HCT116 (cell line): ENCODE data around the gene COPB1. TPM values are rescaled to one million over a fixed set of nuclear protein-coding genes. Genes with fewer than 3 reads are reported as not detected.

Experiments
- ATAC-seq: fragments of 200-7000 bp; cut with Tn5 transposase; 2 replicates; pipeline ENCODE4 v1.9.1; 2020; ENCODE audit warnings: mild to moderate bottlenecking, moderate library complexity
- BruUV-seq: library from RNA; stranded (reverse); fragments of 400-500 nt; replicated peaks from 2 replicates; lab custom pipeline; 2021; lab: Mats Ljungman, UMichigan
- CTCF ChIA-PET: fragments of 300-600 bp; sonication (Branson Sonifier 250); formaldehyde crosslinking; loops from one replicate; lab custom pipeline; 2021; ENCODE audit warnings: antibody characterized with exemption; lab: Charles Lee
- POLR2A ChIA-PET: fragments of 300-600, 350-600 bp; sonication (Branson Sonifier 250); formaldehyde crosslinking; loops from one replicate; lab custom pipeline; 2021; ENCODE audit warnings: antibody characterized with exemption; lab: Charles Lee
- RAD21 ChIA-PET, 2 experiments: fragments of 300-600 bp; sonication (Branson Sonifier 250); formaldehyde crosslinking; loops; one replicate each; lab custom pipeline; 2023; ENCODE audit warnings: low total read pairs in 2 of 2; ENCODE audit not compliant: uncharacterized antibody in 2 of 2, unreplicated experiment in 2 of 2, low non-redundant PET in 1 of 2; lab: Charles Lee
- DNase-seq: peaks from one replicate; pipeline ENCODE4 v3.0.0-alpha.2; 2010; ENCODE audit warnings: low read depth, low spot score
- H2AFZ ChIP-seq: fragments of 200-600 bp; shearing (Covaris generic), sonication (generic); 2 replicates; pipeline ENCODE4 v1.6.1; 2017; ENCODE audit warnings: low read depth, mixed run types, mixed read lengths, antibody characterized with exemption, low read length; ENCODE audit not compliant: poor library complexity, severe bottlenecking
- H3K27ac ChIP-seq: 2 replicates; pipeline ENCODE4 v1.5.1; 2012; ENCODE audit warnings: low read depth, low read length
- H3K27me3 ChIP-seq: fragments of 200-600 bp; sonication (generic); 2 replicates; pipeline ENCODE4 v1.6.1; 2016; ENCODE audit warnings: mixed run types, low read length, mixed read lengths; ENCODE audit not compliant: insufficient read depth
- H3K36me3 ChIP-seq, 2 experiments: fragments of 200-500 bp in 1 of 2; fragments of 200-600 bp in 1 of 2; sonication (Bioruptor generic) in 1 of 2; sonication (generic) in 1 of 2; 2 replicates each; pipeline versions ENCODE4 v1.5.1 to v1.6.1; 2014 to 2016; ENCODE audit warnings: low read length in 2 of 2, inconsistent platforms in 1 of 2, mixed read lengths in 1 of 2, mixed run types in 1 of 2; ENCODE audit not compliant: insufficient read depth in 2 of 2, control insufficient read depth in 1 of 2
- H3K4me1 ChIP-seq, 2 experiments: fragments of 200-600 bp in 1 of 2; sonication (generic) in 1 of 2; 2 replicates each; pipeline versions ENCODE4 v1.5.1 to v1.6.1; 2012 to 2017; ENCODE audit warnings: low read length in 2 of 2, inconsistent platforms in 1 of 2, mild to moderate bottlenecking in 1 of 2, mixed read lengths in 1 of 2, mixed run types in 1 of 2, moderate library complexity in 1 of 2; ENCODE audit not compliant: insufficient read depth in 2 of 2, control insufficient read depth in 1 of 2
- H3K4me2 ChIP-seq: fragments of 200-600 bp; sonication (generic); 2 replicates; pipeline ENCODE4 v1.6.1; 2017; ENCODE audit warnings: mixed run types, low read length, mixed read lengths
- H3K4me3 ChIP-seq, 2 experiments: fragments of 200-600 bp in 1 of 2; sonication (generic) in 1 of 2; replicated peaks in 1 of 2; 2 replicates each; pipeline ENCODE4 v1.5.1; 2011 to 2016; ENCODE audit warnings: low read length in 2 of 2, control low read depth in 1 of 2, low read depth in 1 of 2, mild to moderate bottlenecking in 1 of 2, mixed read lengths in 1 of 2, mixed run types in 1 of 2
- H3K79me2 ChIP-seq: fragments of 200-600 bp; sonication (generic); 2 replicates; pipeline ENCODE4 v1.6.1; 2017; ENCODE audit warnings: mild to moderate bottlenecking, mixed run types, low read length, moderate library complexity, mixed read lengths; ENCODE audit not compliant: insufficient read depth
- H3K9ac ChIP-seq: fragments of 200-600 bp; sonication (generic); 2 replicates; pipeline ENCODE4 v1.6.1; 2016; ENCODE audit warnings: low read length, mixed read lengths
- H3K9me2 ChIP-seq: fragments of 200-600 bp; sonication (generic), shearing (Covaris generic); 2 replicates; pipeline ENCODE4 v1.6.1; 2017; ENCODE audit warnings: mixed run types, mild to moderate bottlenecking, moderate library complexity; ENCODE audit not compliant: insufficient read depth
- H3K9me3 ChIP-seq, 2 experiments: fragments of 200-500 bp in 1 of 2; fragments of 200-600 bp in 1 of 2; sonication (Bioruptor generic) in 1 of 2; sonication (generic) in 1 of 2; 2 replicates each; pipeline ENCODE4 v1.6.1; 2014 to 2017; ENCODE audit warnings: low read length in 2 of 2, mixed read lengths in 2 of 2, inconsistent platforms in 1 of 2, low read depth in 1 of 2, mild to moderate bottlenecking in 1 of 2, mixed run types in 1 of 2, moderate library complexity in 1 of 2; ENCODE audit not compliant: control insufficient read depth in 1 of 2, insufficient read depth in 1 of 2
- H4K20me1 ChIP-seq: fragments of 200-600 bp; sonication (generic), shearing (Covaris generic); 2 replicates; pipeline ENCODE4 v1.6.1; 2017; ENCODE audit warnings: mixed run types, mild to moderate bottlenecking, moderate library complexity; ENCODE audit not compliant: insufficient read depth
- CBX3 ChIP-seq: IDR thresholded peaks from 2 replicates; pipeline ENCODE4 v1.6.1; 2012; ENCODE audit warnings: low read depth
- CEBPB ChIP-seq: IDR thresholded peaks from 2 replicates; pipeline ENCODE4 v1.6.1; 2012; ENCODE audit warnings: low read depth
- EGR1 ChIP-seq: IDR thresholded peaks from 2 replicates; pipeline ENCODE4 v1.6.1; 2012; ENCODE audit warnings: low read depth
- ELF1 ChIP-seq: IDR thresholded peaks from 2 replicates; pipeline ENCODE4 v1.6.1; 2012; ENCODE audit warnings: low read depth, borderline replicate concordance
- EZH2phosphoT487 ChIP-seq: fragments of 200-600 bp; IDR thresholded peaks from 2 replicates; pipeline ENCODE4 v1.6.1; 2018; ENCODE audit warnings: antibody characterized with exemption, borderline replicate concordance
- FOSL1 ChIP-seq: IDR thresholded peaks from 2 replicates; pipeline ENCODE4 v1.6.1; 2012; ENCODE audit warnings: low read depth
- JUND ChIP-seq: IDR thresholded peaks from 2 replicates; pipeline ENCODE4 v1.6.1; 2012
- POLR2A ChIP-seq: IDR thresholded peaks from 2 replicates; pipeline ENCODE4 v1.7.0; 2011; ENCODE audit warnings: borderline replicate concordance; ENCODE audit not compliant: insufficient read depth, insufficient read length; ENCODE audit errors: extremely low read depth
- POLR2AphosphoS5 ChIP-seq: IDR thresholded peaks from 2 replicates; pipeline ENCODE4 v1.6.1; 2011; ENCODE audit warnings: mild to moderate bottlenecking, low read depth, low read length, moderate library complexity
- RAD21 ChIP-seq: IDR thresholded peaks from 2 replicates; pipeline ENCODE4 v1.6.1; 2012; ENCODE audit warnings: low read depth, mild to moderate bottlenecking
- SIN3A ChIP-seq: IDR thresholded peaks from 2 replicates; pipeline ENCODE4 v1.6.1; 2012; ENCODE audit warnings: low read depth
- SP1 ChIP-seq: IDR thresholded peaks from 2 replicates; pipeline ENCODE4 v1.6.1; 2012; ENCODE audit warnings: low read depth
- SRF ChIP-seq: IDR thresholded peaks from 2 replicates; pipeline ENCODE4 v1.6.1; 2012; ENCODE audit warnings: low read depth
- TCF7L2 ChIP-seq: IDR thresholded peaks from 2 replicates; pipeline ENCODE4 v1.7.0; 2011; ENCODE audit warnings: borderline replicate concordance, inconsistent platforms; ENCODE audit not compliant: insufficient read depth, insufficient read length; ENCODE audit errors: extremely low read depth
- YY1 ChIP-seq: IDR thresholded peaks from 2 replicates; pipeline ENCODE4 v1.6.1; 2011; ENCODE audit warnings: low read length, low read depth, moderate library complexity, mild to moderate bottlenecking; ENCODE audit not compliant: insufficient replicate concordance; ENCODE audit errors: extremely low read depth
- ZFX ChIP-seq: fragments of 450-650 bp; IDR thresholded peaks from 2 replicates; pipeline ENCODE4 v1.6.1; 2017
- ZNF274 ChIP-seq: fragments of 200-500 bp; sonication (Bioruptor generic); IDR thresholded peaks from 2 replicates; pipeline ENCODE4 v1.6.1; 2014; ENCODE audit warnings: mild to moderate bottlenecking, low read depth, low read length, inconsistent platforms
- intact Hi-C: fragments of 100-400 bp; cut with micrococcal nuclease; formaldehyde crosslinking; loops from 2 replicates; pipeline ENCODE4 v1.10.0; 2022
- total RNA-seq: library from RNA; stranded (reverse); gene quantifications from one replicate; pipeline ENCODE4 v1.2.1, GENCODE V29; 2021; ENCODE audit not compliant: unreplicated experiment
- TF ChIP-seq, protein P1 (sequence below): IDR thresholded peaks from 2 replicates; pipeline ENCODE4 v1.6.1; 2012; ENCODE audit warnings: low read depth
- TF ChIP-seq, protein P2 (sequence below), 3 experiments: fragments of 200-600 bp in 1 of 3; sonication (generic) in 1 of 3; IDR thresholded peaks in 2 of 3; conservative IDR thresholded peaks in 1 of 3; 2 replicates each; pipeline ENCODE4 v1.5.1; 2012 to 2017; ENCODE audit warnings: low read depth in 2 of 3, low read length in 2 of 3, antibody characterized with exemption in 1 of 3, borderline replicate concordance in 1 of 3, control low read depth in 1 of 3, mild to moderate bottlenecking in 1 of 3, mixed read lengths in 1 of 3, mixed run types in 1 of 3, moderate library complexity in 1 of 3; ENCODE audit not compliant: insufficient read depth in 1 of 3
- TF ChIP-seq, protein P3 (sequence below): IDR thresholded peaks from 2 replicates; pipeline ENCODE4 v1.6.1; 2012

Gene COPB1
- total RNA-seq, 1 experiment from 2014 or later, result 95.5 TPM

DNA sequence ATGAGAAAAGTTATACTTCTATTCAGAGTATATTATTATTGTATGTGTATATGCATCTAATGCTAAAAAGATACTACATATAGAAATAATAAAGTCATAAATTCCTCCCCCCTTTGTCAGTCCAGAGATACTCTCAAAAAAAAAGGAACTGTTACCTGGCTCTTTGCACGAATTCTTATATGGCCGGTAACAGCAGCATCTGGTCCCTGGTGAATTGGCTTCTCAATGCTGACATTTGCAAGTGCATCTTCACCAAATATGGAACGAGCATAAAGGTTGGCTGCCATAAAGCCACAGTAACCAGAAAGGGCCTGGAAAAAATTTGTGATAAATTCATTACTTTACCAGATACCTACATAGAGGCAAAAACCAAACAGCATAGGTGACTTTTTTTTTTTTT, 41.2 kb downstream of the COPB1 start:
- POLR2A ChIA-PET, result no interaction called here
- RAD21 ChIA-PET, result no interaction called here
- no peak overlapping the region for H2AFZ ChIP-seq
- DNase-seq, result no peak
- H3K27ac ChIP-seq, result no peak overlapping the region
- CTCF ChIA-PET, result no interaction called here
- no peaks in the 10 kb centered on the region for H3K9me2 ChIP-seq
- H3K4me1 ChIP-seq, result no peaks in the 10 kb centered on the region
- no peaks in the 10 kb centered on the region for H3K9me3 ChIP-seq
- H3K36me3 ChIP-seq, result peaks cover 16 to 42% of the 10 kb centered on the region in 2 experiments
- no peaks in the 10 kb centered on the region for H4K20me1 ChIP-seq
- no peaks in the 10 kb centered on the region for H3K27me3 ChIP-seq
- H3K79me2 ChIP-seq, result no peaks in the 10 kb centered on the region
- intact Hi-C loops, result no loop called here
- no peak overlapping the region for H3K4me3 ChIP-seq
- no peak for ATAC-seq
- BruUV-seq, result no TSS peak
- TF ChIP-seq POLR2A, result no peak
- no peak for TF ChIP-seq SRF
- TF ChIP-seq CEBPB, result no peak
- no peak for TF ChIP-seq EGR1
- TF ChIP-seq EZH2phosphoT487, result no peak
- TF ChIP-seq ZNF274, result no peak
- no peak for TF ChIP-seq ELF1
- TF ChIP-seq, protein P1, sequence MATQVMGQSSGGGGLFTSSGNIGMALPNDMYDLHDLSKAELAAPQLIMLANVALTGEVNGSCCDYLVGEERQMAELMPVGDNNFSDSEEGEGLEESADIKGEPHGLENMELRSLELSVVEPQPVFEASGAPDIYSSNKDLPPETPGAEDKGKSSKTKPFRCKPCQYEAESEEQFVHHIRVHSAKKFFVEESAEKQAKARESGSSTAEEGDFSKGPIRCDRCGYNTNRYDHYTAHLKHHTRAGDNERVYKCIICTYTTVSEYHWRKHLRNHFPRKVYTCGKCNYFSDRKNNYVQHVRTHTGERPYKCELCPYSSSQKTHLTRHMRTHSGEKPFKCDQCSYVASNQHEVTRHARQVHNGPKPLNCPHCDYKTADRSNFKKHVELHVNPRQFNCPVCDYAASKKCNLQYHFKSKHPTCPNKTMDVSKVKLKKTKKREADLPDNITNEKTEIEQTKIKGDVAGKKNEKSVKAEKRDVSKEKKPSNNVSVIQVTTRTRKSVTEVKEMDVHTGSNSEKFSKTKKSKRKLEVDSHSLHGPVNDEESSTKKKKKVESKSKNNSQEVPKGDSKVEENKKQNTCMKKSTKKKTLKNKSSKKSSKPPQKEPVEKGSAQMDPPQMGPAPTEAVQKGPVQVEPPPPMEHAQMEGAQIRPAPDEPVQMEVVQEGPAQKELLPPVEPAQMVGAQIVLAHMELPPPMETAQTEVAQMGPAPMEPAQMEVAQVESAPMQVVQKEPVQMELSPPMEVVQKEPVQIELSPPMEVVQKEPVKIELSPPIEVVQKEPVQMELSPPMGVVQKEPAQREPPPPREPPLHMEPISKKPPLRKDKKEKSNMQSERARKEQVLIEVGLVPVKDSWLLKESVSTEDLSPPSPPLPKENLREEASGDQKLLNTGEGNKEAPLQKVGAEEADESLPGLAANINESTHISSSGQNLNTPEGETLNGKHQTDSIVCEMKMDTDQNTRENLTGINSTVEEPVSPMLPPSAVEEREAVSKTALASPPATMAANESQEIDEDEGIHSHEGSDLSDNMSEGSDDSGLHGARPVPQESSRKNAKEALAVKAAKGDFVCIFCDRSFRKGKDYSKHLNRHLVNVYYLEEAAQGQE, result no peak
- TF ChIP-seq, protein P2, sequence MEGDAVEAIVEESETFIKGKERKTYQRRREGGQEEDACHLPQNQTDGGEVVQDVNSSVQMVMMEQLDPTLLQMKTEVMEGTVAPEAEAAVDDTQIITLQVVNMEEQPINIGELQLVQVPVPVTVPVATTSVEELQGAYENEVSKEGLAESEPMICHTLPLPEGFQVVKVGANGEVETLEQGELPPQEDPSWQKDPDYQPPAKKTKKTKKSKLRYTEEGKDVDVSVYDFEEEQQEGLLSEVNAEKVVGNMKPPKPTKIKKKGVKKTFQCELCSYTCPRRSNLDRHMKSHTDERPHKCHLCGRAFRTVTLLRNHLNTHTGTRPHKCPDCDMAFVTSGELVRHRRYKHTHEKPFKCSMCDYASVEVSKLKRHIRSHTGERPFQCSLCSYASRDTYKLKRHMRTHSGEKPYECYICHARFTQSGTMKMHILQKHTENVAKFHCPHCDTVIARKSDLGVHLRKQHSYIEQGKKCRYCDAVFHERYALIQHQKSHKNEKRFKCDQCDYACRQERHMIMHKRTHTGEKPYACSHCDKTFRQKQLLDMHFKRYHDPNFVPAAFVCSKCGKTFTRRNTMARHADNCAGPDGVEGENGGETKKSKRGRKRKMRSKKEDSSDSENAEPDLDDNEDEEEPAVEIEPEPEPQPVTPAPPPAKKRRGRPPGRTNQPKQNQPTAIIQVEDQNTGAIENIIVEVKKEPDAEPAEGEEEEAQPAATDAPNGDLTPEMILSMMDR (IDR thresholded peaks at IDR 0.05 in 2 of 3, conservative IDR thresholded peaks at IDR 0.05 in 1 of 3; ENCODE audit: borderline replicate concordance in 1 of 3, insufficient read depth in 1 of 3, low read depth in 2 of 3, low read length in 2 of 3), result no peak
- TF ChIP-seq JUND, result no peak
- no peak for TF ChIP-seq SP1
- TF ChIP-seq RAD21, result no peak
- TF ChIP-seq, protein P3, sequence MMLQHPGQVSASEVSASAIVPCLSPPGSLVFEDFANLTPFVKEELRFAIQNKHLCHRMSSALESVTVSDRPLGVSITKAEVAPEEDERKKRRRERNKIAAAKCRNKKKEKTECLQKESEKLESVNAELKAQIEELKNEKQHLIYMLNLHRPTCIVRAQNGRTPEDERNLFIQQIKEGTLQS, result no peak
- no peak for TF ChIP-seq ZFX
- TF ChIP-seq FOSL1, result no peak
- TF ChIP-seq TCF7L2, result no peak
- TF ChIP-seq SIN3A, result no peak
- TF ChIP-seq CBX3, result no peak
- TF ChIP-seq POLR2AphosphoS5, result no peak
- TF ChIP-seq YY1, result no peak
- no peak overlapping the region for H3K4me2 ChIP-seq
- no peak overlapping the region for H3K9ac ChIP-seq
